Choroid plexus epithelial cell (primary cell): Measurements from ENCODE around the gene C2orf69.
A peak's percentile ranks its signal among the peaks of the same experiment; 100 is the strongest.
"Not testable (repeated sequence)": the region's sequence is repeated elsewhere in the genome, so short reads cannot be mapped to it uniquely, and the experiment has no call there.

ENCODE experiments used
- DNase-seq: peaks from one replicate; pipeline ENCODE4 v3.0.0-alpha.2; 2010; ENCODE audit warnings: low read depth
- H3K4me3 ChIP-seq: 2 replicates; pipeline ENCODE4 v1.5.1; 2011; ENCODE audit warnings: low read depth, mild to moderate bottlenecking, control low read depth, low read length, moderate library complexity
- TF ChIP-seq, protein P1 (sequence below): conservative IDR thresholded peaks from 2 replicates; pipeline ENCODE4 v1.5.1; 2011; ENCODE audit warnings: low read depth, mild to moderate bottlenecking, control low read depth, inconsistent platforms, low read length, moderate library complexity

C2orf69 gene

DNA sequence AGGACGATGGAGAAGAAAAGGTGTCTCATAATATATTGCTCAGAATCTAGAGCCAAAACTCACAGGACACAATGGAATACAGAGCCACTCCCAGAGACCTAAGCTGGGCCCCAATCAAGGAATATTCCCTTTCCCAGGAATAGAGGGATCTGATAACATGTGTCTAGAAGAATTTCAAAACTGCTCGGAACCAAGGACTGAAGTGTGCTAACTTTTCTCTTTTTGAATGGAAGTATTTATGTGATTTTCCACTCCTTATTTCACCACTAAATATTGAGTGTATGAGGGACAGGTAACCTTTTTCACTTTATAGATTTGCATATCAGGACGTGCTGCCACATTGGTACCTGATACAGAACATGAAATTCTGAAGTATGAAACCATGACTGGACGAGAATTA lies 9.2 kb upstream of the C2orf69 start:
- TF ChIP-seq, protein P1, sequence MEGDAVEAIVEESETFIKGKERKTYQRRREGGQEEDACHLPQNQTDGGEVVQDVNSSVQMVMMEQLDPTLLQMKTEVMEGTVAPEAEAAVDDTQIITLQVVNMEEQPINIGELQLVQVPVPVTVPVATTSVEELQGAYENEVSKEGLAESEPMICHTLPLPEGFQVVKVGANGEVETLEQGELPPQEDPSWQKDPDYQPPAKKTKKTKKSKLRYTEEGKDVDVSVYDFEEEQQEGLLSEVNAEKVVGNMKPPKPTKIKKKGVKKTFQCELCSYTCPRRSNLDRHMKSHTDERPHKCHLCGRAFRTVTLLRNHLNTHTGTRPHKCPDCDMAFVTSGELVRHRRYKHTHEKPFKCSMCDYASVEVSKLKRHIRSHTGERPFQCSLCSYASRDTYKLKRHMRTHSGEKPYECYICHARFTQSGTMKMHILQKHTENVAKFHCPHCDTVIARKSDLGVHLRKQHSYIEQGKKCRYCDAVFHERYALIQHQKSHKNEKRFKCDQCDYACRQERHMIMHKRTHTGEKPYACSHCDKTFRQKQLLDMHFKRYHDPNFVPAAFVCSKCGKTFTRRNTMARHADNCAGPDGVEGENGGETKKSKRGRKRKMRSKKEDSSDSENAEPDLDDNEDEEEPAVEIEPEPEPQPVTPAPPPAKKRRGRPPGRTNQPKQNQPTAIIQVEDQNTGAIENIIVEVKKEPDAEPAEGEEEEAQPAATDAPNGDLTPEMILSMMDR = no peak
- DNase-seq = no peak
- H3K4me3 ChIP-seq = no peak overlapping the region

DNA sequence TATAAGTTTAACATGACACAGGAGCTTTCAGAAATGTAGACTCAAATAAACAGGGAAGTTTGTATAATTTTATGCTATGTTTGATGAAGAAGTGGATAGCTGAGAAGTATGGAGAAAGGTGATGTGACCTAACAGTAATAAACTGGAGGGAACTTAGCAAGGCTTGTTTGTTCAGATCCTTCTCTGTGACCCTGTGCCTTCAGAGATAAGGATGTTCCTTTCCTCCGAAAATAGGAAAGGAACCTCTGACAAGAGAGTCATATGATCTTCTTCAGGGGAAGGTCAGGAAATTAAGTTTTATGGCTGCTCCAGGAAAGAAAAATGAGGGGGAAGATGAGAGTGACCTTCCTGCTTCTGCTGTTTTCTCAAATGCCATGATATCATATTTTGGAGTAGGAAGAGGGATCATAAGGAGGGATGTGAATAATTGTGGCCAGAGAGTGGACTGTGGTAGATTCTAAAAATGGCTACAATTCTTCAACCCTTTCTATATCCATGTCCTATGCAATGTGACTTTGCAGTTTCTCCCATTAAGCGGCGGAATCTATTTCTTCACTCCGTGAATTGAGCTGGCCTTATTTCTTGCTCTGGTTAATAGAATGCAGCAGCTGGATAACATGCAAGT lies 8.5 kb upstream of the C2orf69 start:
- TF ChIP-seq, protein P1 = no peak
- DNase-seq = no peak

DNA sequence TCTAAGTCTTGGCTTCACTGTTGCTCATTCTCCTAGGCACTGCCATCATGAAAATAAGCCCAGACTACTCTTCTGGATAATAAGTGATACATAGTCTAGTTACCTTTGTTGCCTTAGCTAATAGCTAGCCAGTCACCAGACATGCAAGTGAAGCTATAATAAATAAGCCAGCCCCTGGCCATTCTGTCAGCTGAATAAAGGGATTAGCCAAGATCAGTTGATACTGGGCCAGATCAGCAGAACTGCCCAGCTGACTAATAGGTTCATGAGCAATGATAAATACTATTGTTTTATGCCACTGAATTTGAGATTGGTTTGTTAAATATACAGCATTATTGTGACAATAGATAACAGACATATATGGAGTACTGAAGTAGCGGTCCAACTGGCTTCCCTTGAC lies 8.0 kb upstream of the C2orf69 start:
- H3K4me3 ChIP-seq = no peak overlapping the region
- TF ChIP-seq, protein P1 = no peak
- DNase-seq = no peak

More for the DNA sequence above, 8.5 kb upstream of the C2orf69 start:
- H3K4me3 ChIP-seq = no peak overlapping the region

DNA sequence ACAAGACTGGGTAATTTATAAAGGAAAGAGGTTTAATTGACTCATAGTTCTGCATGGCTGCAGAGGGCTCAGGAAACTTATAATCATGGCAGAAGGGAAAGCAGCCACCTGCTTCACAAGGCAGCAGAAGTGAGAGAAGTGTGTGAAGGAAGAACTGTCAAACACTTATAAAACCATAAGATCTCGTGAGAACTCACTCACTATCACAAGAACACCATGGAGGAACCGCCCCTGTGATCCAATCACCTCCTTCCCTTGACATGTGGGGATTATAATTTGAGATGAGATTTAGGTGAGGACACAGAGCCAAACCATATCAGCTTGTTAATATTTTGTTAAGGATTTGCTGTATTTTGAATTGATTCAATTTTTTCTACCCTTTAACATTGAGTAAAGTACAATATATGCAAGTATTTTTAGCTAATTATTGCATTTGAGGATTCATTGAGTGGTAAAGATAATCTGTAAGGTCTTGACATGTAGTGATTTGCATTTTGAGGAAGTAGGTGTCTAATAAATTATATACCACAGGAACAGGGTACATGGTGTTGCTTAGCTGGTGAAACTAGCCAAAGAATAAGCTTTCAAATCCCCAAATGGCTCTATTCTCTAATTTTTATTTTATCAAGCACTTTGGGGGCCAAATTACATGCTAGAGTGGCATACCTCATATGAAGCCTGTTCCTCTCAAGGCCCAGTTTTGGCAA lies 3.9 kb upstream of the C2orf69 start:
- no peak for DNase-seq
- TF ChIP-seq, protein P1 = no peak
- H3K4me3 ChIP-seq = no peak overlapping the region

DNA sequence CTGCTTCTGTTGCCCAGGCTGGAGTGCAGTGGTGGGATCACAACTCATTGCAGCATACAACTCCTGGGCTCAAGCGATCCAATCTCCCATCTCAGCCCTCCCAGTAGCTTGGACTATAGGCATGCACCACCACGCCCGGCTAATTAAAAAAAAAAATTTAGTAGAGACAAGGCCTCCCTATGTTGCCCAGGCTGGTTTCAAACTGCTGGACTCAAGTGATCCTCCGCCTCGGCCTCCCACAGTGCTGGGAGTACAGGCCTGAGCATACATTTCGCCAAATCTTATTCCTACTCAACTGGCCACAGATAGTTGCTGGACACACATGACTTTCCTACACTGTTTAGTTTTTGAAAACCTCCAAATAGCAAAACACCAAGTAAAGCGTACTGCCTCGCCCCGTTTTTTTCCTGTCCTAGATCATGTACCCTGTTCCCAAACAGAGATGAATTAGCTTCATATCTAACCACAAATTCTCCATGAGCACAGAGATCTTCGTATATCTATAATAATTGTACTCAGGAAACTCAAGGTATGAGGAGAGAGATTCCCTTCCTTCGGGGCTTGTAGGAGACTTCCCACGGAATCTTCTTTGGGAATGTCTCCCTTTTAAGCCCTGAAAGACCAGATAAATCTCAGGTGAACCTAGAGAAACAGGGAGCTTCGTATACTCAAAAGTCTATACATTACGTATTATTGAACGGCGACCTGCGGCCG lies 598 bp upstream of the C2orf69 start:
- no peak for DNase-seq
- TF ChIP-seq, protein P1 = no peak
- H3K4me3 ChIP-seq = peak overlapping the region; percentile 44

DNA sequence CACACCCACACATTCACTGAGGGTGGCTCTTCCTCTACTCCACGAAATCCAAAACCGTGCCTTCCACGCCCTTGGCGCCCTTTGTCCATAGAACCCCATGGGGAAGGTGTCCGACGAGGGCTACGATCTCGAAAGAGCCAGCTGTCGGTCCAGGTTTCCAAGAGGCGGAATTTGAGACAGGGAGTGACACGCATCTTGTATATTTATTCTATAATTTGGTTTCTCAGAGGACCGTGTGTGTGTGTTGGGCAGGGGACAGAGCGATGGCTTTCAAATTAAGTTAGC lies 726 bp downstream of the C2orf69 start:
- TF ChIP-seq, protein P1 = no peak
- peak overlapping the region; percentile 96 for H3K4me3 ChIP-seq
- DNase-seq = no peak

DNA sequence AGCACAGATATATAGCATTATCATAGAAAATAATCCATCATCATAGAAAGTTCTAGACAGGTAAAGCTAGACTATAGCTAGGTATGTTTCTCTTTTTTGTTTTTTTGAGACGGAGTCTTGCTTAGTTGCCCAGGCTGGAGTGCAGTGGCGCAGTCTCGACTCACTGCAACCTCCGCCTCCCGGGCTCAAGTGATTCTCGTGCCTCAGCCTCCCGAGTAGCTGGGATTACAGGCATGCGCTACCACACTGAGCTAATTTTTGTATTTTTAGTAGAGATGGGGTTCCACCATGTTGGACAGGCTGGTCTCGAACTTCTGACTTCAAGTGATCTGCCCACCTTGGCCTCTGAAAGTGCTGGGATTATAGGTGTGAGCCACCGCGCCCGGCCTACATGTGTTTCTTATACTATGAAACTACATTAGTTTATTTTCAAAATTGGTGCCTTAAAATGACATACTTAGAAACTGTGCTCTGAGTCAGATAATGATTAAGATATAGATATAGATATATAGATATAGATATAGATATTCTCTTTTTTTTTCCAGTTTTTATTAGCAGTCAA lies 1.5 kb downstream of the C2orf69 start:
- DNase-seq = not testable (repeated sequence)
- peak overlapping the region; percentile 96 for H3K4me3 ChIP-seq
